OCI-M2 (cell line): Measurements from ENCODE around the gene COL6A5.
"Not testable (repeated sequence)": the region's sequence is repeated elsewhere in the genome, so short reads cannot be mapped to it uniquely, and the experiment has no call there.

Experiments used
- DNase-seq: peaks from one replicate; lab custom pipeline; 2025; ENCODE audit not compliant: unreplicated experiment; lab: John Stamatoyannopoulos, UW

COL6A5 gene

GRCh38 chr3:130432086-130432485, 86.6 kb downstream of the COL6A5 start:
- DNase-seq: not testable (repeated sequence)

- DNase-seq: no peak
These were observed 87.8 kb downstream of the COL6A5 start for GRCh38 chr3:130433306-130433705.

GRCh38 chr3:130442284-130442683, 96.8 kb downstream of the COL6A5 start:
- DNase-seq: no peak

- DNase-seq: not testable (repeated sequence)
These were observed 101.4 kb downstream of the COL6A5 start for GRCh38 chr3:130446840-130447239.

- not testable (repeated sequence) for DNase-seq
These were observed 102.7 kb downstream of the COL6A5 start for GRCh38 chr3:130448155-130448554.

GRCh38 chr3:130456540-130456939, 111.1 kb downstream of the COL6A5 start:
- no peak for DNase-seq

- DNase-seq: no peak
These were observed 112.2 kb downstream of the COL6A5 start for GRCh38 chr3:130457671-130458070.

GRCh38 chr3:130459944-130460343, 114.5 kb downstream of the COL6A5 start:
- DNase-seq: no peak

- peak; percentile 12 for DNase-seq
These were observed 116.6 kb downstream of the COL6A5 start for GRCh38 chr3:130462089-130462488.

- no peak for DNase-seq
These were observed 117.7 kb downstream of the COL6A5 start for GRCh38 chr3:130463221-130463620.

- no peak for DNase-seq
These were observed 120.0 kb downstream of the COL6A5 start for GRCh38 chr3:130465521-130465920.

GRCh38 chr3:130468311-130468710, 122.8 kb downstream of the COL6A5 start:
- no peak for DNase-seq

- no peak for DNase-seq
These were observed 124.7 kb downstream of the COL6A5 start for GRCh38 chr3:130470126-130470525.

GRCh38 chr3:130473416-130473815, 127.9 kb downstream of the COL6A5 start:
- no peak for DNase-seq

- DNase-seq: no peak
These were observed 135.3 kb downstream of the COL6A5 start for GRCh38 chr3:130480736-130481135.

GRCh38 chr3:130488288-130488687, 142.8 kb downstream of the COL6A5 start:
- no peak for DNase-seq

GRCh38 chr3:130488769-130489450, 143.4 kb downstream of the COL6A5 start:
- DNase-seq: no peak

GRCh38 chr3:130490241-130490640, 144.8 kb downstream of the COL6A5 start:
- no peak for DNase-seq

GRCh38 chr3:130491431-130491830, 146.0 kb downstream of the COL6A5 start:
- DNase-seq: no peak

- no peak for DNase-seq
These were observed 159.2 kb downstream of the COL6A5 start for GRCh38 chr3:130504701-130505100.

- no peak for DNase-seq
These were observed 160.6 kb downstream of the COL6A5 start for GRCh38 chr3:130506031-130506430.

- DNase-seq: no peak
These were observed 162.3 kb downstream of the COL6A5 start for GRCh38 chr3:130507746-130508145.

- DNase-seq: no peak
These were observed 163.5 kb downstream of the COL6A5 start for GRCh38 chr3:130509008-130509407.
